Progenitor cell of endocrine pancreas (in vitro differentiated cells): ENCODE measurements around the gene SEMA3C. TPM values are rescaled to one million over a fixed set of nuclear protein-coding genes. Genes with fewer than 3 reads are reported as not detected.
A peak's percentile ranks its signal among the peaks of the same experiment; 100 is the strongest.

Experiments used
- DNase-seq: peaks from one replicate; pipeline ENCODE4 v3.0.0; 2021; ENCODE audit warnings: low spot score; ENCODE audit not compliant: unreplicated experiment
- H3K27ac Mint-ChIP-seq: 2 replicates; pipeline ENCODE4 v1.8.0; 2021; ENCODE audit warnings: mild to moderate bottlenecking, moderate library complexity, mixed read lengths
- H3K27me3 Mint-ChIP-seq: 2 replicates; pipeline ENCODE4 v1.8.0; 2021; ENCODE audit warnings: mixed read lengths
- H3K36me3 Mint-ChIP-seq: 2 replicates; pipeline ENCODE4 v1.8.0; 2022; ENCODE audit warnings: mixed read lengths; ENCODE audit not compliant: insufficient read depth
- H3K4me1 Mint-ChIP-seq: 2 replicates; pipeline ENCODE4 v1.8.0; 2021; ENCODE audit warnings: low read depth, mixed read lengths
- H3K4me3 Mint-ChIP-seq: 2 replicates; pipeline ENCODE4 v1.8.0; 2021; ENCODE audit warnings: low read depth, mild to moderate bottlenecking, moderate library complexity, mixed read lengths
- H3K9me3 Mint-ChIP-seq: 2 replicates; pipeline ENCODE4 v1.8.0; 2021; ENCODE audit warnings: low read depth, mixed read lengths
- total RNA-seq: library from RNA; stranded (reverse); gene quantifications from 2 replicates; pipeline ENCODE4 v1.2.1, GENCODE V29; 2021
- TF ChIP-seq, protein P1 (sequence below): fragments of 200-600 bp; sonication (generic); IDR thresholded peaks from one replicate; pipeline ENCODE4 v1.5.0; 2021; ENCODE audit warnings: antibody characterized with exemption, mild to moderate bottlenecking; ENCODE audit not compliant: unreplicated experiment

The SEMA3C gene
- total RNA-seq, 1 donor from 2014 or later: 136 TPM

DNA sequence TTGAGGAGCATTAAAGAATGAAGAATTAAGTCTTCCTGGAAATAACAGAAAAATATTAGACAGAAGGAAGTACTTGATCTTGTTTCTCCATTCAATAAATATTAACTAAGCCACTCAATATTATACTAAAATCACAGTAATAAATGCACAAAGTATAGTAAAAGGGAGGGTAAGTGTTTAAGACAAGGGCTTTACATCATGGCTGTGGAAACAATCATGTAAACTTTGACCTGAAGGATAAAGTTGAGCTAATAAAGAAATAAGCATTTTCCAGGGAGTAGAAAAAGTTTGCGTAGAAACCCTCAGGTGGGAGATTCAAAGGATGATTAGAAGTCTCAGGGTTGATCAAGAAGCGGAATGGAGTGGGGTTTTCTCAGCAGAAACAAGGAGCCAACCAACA is 78.2 kb downstream of the SEMA3C start:
- Mint-ChIP-seq H3K27me3 (no peaks in the 10 kb centered on the region), H3K9me3 (no peaks in the 10 kb centered on the region), H3K4me1 (peaks cover 24% of the 10 kb centered on the region), H3K27ac (peak overlapping the region; percentile 12), H3K4me3 (no peak overlapping the region), H3K36me3 (peaks cover 27% of the 10 kb centered on the region)
- TF ChIP-seq, protein P1, sequence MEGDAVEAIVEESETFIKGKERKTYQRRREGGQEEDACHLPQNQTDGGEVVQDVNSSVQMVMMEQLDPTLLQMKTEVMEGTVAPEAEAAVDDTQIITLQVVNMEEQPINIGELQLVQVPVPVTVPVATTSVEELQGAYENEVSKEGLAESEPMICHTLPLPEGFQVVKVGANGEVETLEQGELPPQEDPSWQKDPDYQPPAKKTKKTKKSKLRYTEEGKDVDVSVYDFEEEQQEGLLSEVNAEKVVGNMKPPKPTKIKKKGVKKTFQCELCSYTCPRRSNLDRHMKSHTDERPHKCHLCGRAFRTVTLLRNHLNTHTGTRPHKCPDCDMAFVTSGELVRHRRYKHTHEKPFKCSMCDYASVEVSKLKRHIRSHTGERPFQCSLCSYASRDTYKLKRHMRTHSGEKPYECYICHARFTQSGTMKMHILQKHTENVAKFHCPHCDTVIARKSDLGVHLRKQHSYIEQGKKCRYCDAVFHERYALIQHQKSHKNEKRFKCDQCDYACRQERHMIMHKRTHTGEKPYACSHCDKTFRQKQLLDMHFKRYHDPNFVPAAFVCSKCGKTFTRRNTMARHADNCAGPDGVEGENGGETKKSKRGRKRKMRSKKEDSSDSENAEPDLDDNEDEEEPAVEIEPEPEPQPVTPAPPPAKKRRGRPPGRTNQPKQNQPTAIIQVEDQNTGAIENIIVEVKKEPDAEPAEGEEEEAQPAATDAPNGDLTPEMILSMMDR: no peak
- no peak for DNase-seq

DNA sequence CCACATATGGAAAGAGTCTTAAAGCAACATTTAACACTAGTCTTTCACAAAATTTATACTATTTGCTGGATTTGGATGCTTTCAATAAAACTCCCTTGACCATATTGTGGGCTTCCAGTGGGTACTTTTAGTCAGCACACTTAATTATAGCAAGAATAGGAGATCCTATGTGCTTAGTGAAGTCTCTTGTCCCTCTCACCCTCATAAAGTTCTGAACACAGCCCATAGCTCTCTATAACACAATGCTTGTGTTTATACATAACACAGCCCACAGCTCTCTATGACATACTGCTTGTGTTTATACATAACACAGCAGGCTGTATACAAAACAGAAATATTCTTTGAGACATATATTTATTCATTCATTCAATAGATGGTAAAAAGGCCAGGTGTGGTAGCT is 79.0 kb downstream of the SEMA3C start:
- TF ChIP-seq, protein P1: no peak
- Mint-ChIP-seq H3K27ac (peak overlapping the region; percentile 12), H3K4me1 (peaks cover 18% of the 10 kb centered on the region), H3K36me3 (peaks cover 22% of the 10 kb centered on the region), H3K4me3 (no peak overlapping the region), H3K27me3 (no peaks in the 10 kb centered on the region), H3K9me3 (no peaks in the 10 kb centered on the region)
- no peak for DNase-seq

DNA sequence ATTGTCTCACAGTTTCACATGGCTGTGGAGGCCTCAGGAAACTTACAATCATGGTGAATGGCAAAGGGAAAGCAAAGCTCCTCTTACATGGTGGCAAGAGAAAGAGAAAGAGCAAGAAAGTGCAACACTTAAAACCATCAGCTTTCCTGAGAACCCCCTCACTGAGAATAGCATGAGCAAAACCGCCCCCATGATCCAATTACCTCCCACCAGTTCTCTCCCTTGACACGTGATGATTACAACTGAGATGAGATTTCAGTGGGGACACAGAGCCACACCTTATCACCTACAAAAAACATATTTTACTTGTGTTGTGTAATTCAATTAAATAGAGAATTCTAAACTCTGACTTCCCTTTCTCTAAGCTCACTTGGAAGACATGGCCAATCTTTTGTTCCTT is 80.2 kb downstream of the SEMA3C start:
- Mint-ChIP-seq H3K4me1 (peaks cover 17% of the 10 kb centered on the region), H3K27me3 (no peaks in the 10 kb centered on the region), H3K4me3 (no peak overlapping the region), H3K9me3 (no peaks in the 10 kb centered on the region), H3K36me3 (peaks cover 20% of the 10 kb centered on the region), H3K27ac (peak overlapping the region; percentile 50)
- DNase-seq: no peak
- TF ChIP-seq, protein P1: no peak

DNA sequence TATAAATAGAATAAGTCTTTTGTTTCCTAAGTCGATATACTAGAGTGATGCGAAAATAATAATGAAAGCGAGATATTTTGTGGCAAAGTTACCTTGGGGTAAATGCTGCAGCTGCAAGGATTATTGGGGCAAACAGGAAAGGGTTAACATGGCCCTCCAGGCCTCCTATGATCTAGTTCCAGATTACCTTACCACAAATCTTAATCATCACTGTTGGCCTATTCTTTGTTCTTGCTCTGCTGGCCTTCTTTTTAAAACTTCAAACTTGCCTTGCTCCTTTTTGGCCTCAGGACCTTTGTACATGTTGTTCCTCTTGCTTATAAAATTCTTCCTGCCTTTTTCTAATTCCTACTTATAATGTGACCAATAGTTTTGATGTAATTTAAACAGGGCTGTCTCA is 81.5 kb downstream of the SEMA3C start:
- Mint-ChIP-seq H3K4me1 (peaks cover 13% of the 10 kb centered on the region), H3K27ac (no peak overlapping the region), H3K4me3 (no peak overlapping the region), H3K36me3 (peaks cover 22% of the 10 kb centered on the region), H3K27me3 (no peaks in the 10 kb centered on the region), H3K9me3 (no peaks in the 10 kb centered on the region)
- TF ChIP-seq, protein P1: no peak
- no peak for DNase-seq

DNA sequence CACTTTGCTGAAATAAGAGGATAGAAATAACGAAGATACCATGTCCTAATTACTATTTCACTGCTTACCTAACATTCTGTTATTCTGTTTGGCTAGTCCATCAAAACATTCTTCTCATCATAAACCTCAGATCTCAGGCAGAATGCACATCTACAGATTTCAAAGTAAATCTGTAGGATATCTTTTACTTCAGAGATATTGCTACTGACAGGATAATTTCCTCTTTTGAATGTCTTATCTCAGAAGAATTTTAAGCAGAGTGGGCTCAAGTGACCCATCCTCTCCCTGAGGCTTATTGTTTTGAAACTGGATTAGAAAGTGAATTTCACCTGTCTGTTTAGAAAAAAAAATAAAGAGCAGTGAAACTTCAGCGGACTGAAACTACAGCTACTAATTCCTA is 83.6 kb downstream of the SEMA3C start:
- no peak overlapping the region for H3K27ac Mint-ChIP-seq
- H3K4me1 Mint-ChIP-seq: peaks cover 17% of the 10 kb centered on the region
- TF ChIP-seq, protein P1: no peak
- no peaks in the 10 kb centered on the region for H3K27me3 Mint-ChIP-seq
- peaks cover 23% of the 10 kb centered on the region for H3K36me3 Mint-ChIP-seq
- DNase-seq: no peak
- no peak overlapping the region for H3K4me3 Mint-ChIP-seq
- no peaks in the 10 kb centered on the region for H3K9me3 Mint-ChIP-seq
